GM23248 (cell line): Measurements from ENCODE around the gene NFE2L3. TPM values are rescaled to one million over a fixed set of nuclear protein-coding genes. Genes with fewer than 3 reads are reported as not detected.

ENCODE experiments used
- DNase-seq: peaks from one replicate; pipeline ENCODE4 v3.0.0-alpha.2; 2015
- H2AFZ ChIP-seq: fragments of 200-600 bp; sonication (generic); 2 replicates; pipeline ENCODE4 v1.6.1; 2016; ENCODE audit warnings: antibody characterized with exemption
- H3F3A ChIP-seq: fragments of 200-600 bp; sonication (generic); 2 replicates; pipeline ENCODE4 v1.6.1; 2016; ENCODE audit warnings: mild to moderate bottlenecking, antibody characterized with exemption, mixed run types; ENCODE audit not compliant: insufficient read depth
- H3K27ac ChIP-seq: fragments of 200-600 bp; sonication (generic); 2 replicates; pipeline ENCODE4 v1.5.1; 2016; ENCODE audit warnings: mild to moderate bottlenecking
- H3K27me3 ChIP-seq: fragments of 200-600 bp; sonication (generic); replicated peaks from 2 replicates; pipeline ENCODE4 v1.6.1; 2016; ENCODE audit warnings: mild to moderate bottlenecking; ENCODE audit not compliant: insufficient read depth
- H3K36me3 ChIP-seq: fragments of 200-600 bp; sonication (generic); 2 replicates; pipeline ENCODE4 v1.6.1; 2016; ENCODE audit warnings: low read depth, mild to moderate bottlenecking
- H3K4me1 ChIP-seq: fragments of 200-600 bp; sonication (generic); 2 replicates; pipeline ENCODE4 v1.6.1; 2016; ENCODE audit warnings: mild to moderate bottlenecking; ENCODE audit not compliant: insufficient read depth
- H3K4me2 ChIP-seq: fragments of 200-600 bp; sonication (generic); one replicate; pipeline ENCODE4 v1.6.1; 2016; ENCODE audit warnings: mild to moderate bottlenecking; ENCODE audit not compliant: unreplicated experiment
- H3K4me3 ChIP-seq: fragments of 200-600 bp; sonication (generic); 2 replicates; pipeline ENCODE4 v1.5.1; 2016; ENCODE audit warnings: mild to moderate bottlenecking
- H3K79me2 ChIP-seq: fragments of 200-600 bp; sonication (generic); 2 replicates; pipeline ENCODE4 v1.6.1; 2016; ENCODE audit warnings: mild to moderate bottlenecking; ENCODE audit not compliant: insufficient read depth
- H3K9ac ChIP-seq: fragments of 200-600 bp; sonication (generic); 2 replicates; pipeline ENCODE4 v1.6.1; 2016; ENCODE audit warnings: mild to moderate bottlenecking
- H3K9me2 ChIP-seq: fragments of 200-600 bp; sonication (generic); 2 replicates; pipeline ENCODE4 v1.6.1; 2016; ENCODE audit warnings: mixed run types, mild to moderate bottlenecking, moderate library complexity; ENCODE audit not compliant: insufficient read depth
- H3K9me3 ChIP-seq: fragments of 200-600 bp; sonication (generic); one replicate; pipeline ENCODE4 v1.6.1; 2017; ENCODE audit warnings: low read depth
- H4K20me1 ChIP-seq: fragments of 200-600 bp; sonication (generic); 2 replicates; pipeline ENCODE4 v1.6.0; 2016; ENCODE audit not compliant: insufficient read depth
- EZH2 ChIP-seq: fragments of 200-600 bp; sonication (generic); IDR thresholded peaks from 2 replicates; pipeline ENCODE4 v1.6.1; 2018; ENCODE audit warnings: antibody characterized with exemption, mild to moderate bottlenecking; ENCODE audit not compliant: insufficient read depth, poor library complexity, severe bottlenecking
- EZH2phosphoT487 ChIP-seq: fragments of 200-600 bp; sonication (generic); IDR thresholded peaks from 2 replicates; pipeline ENCODE4 v1.6.1; 2018; ENCODE audit warnings: antibody characterized with exemption, moderate library complexity, mild to moderate bottlenecking, low read depth; ENCODE audit not compliant: insufficient read depth
- WGBS, 2 experiments: methylation state at CpG; one replicate each; pipeline ENCODE4 v1.1.6; 2015 to 2017; ENCODE audit warnings: low lambda C conversion rate in 2 of 2, low coverage in 1 of 2; ENCODE audit errors: missing lambda C conversion rate in 2 of 2; 5-methylcytosine and 5-hydroxymethylcytosine counted together
- in situ Hi-C: fragments of 300-500 bp; cut with MboI; formaldehyde crosslinking; loops from 2 replicates; pipeline ENCODE4 v1.15.0; 2020
- polyA plus RNA-seq: library from polyadenylated mRNA; unstranded; fragments of >200 nt; fragmentation: Nextera tagmentation; extraction: Ambion mirVana; gene quantifications from 2 replicates; pipeline ENCODE4 v1.2.1, GENCODE V29; 2016
- total RNA-seq: library from RNA; depleted of rRNA; stranded (reverse); fragments of >200 nt; shearing (Covaris generic); gene quantifications from 2 replicates; pipeline ENCODE4 v1.2.3, GENCODE V29; 2014

Gene NFE2L3
- total and polyA plus RNA-seq, 2 experiments from 2014 or later = 0.70 to 1.4 TPM

- Histone ChIP-seq H2AFZ (no peak overlapping the region), H3F3A (peaks cover 98% of the 10 kb centered on the region), H3K4me2 (no peak overlapping the region), H3K27ac (peak overlapping the region; percentile 14; the same call in 1 of the 2 replicates), H3K4me1 (0 out of 2 replicates have a peak, but pooled peaks cover 5% of the 10 kb centered on the region), H3K4me3 (no peak overlapping the region), H4K20me1 (peaks cover 12% of the 10 kb centered on the region; the same call in 1 of the 2 replicates), H3K9ac (no peak overlapping the region), H3K9me2 (no peaks in the 10 kb centered on the region), H3K36me3 (peaks cover 59% of the 10 kb centered on the region), H3K27me3 (no peaks in the 10 kb centered on the region), H3K9me3 (no peaks in the 10 kb centered on the region), H3K79me2 (peaks cover 35% of the 10 kb centered on the region)
- 69 to 73% methylated on average over 11 of the region's 11 CpGs for WGBS, 2 experiments
- TF ChIP-seq EZH2 (no peak), EZH2phosphoT487 (no peak)
- in situ Hi-C loops = no loop called here
- no peak for DNase-seq
Observed at GRCh38 chr7:26187380-26188205, 35.6 kb downstream of the NFE2L3 start.

GRCh38 chr7:26188206-26188956 lies 36.4 kb downstream of the NFE2L3 start:
- 0 out of 2 replicates have a peak, but pooled peaks cover 5% of the 10 kb centered on the region for H3K4me1 ChIP-seq
- no peaks in the 10 kb centered on the region for H3K27me3 ChIP-seq
- no peak overlapping the region for H3K9ac ChIP-seq
- H3F3A ChIP-seq = peaks cover 98% of the 10 kb centered on the region
- H2AFZ ChIP-seq = no peak overlapping the region
- no peak overlapping the region for H3K27ac ChIP-seq
- H3K79me2 ChIP-seq = peaks cover 43% of the 10 kb centered on the region
- H3K9me3 ChIP-seq = no peaks in the 10 kb centered on the region
- TF ChIP-seq EZH2phosphoT487 (no peak), EZH2 (no peak)
- in situ Hi-C loops = no loop called here
- H3K4me2 ChIP-seq = no peak overlapping the region
- no peak overlapping the region for H3K4me3 ChIP-seq
- H3K9me2 ChIP-seq = no peaks in the 10 kb centered on the region
- H3K36me3 ChIP-seq = peaks cover 67% of the 10 kb centered on the region
- no peak for DNase-seq
- 83 to 89% methylated on average over 9 of the region's 9 CpGs for WGBS, 2 experiments
- peaks cover 17% of the 10 kb centered on the region; the same call in 1 of the 2 replicates for H4K20me1 ChIP-seq

- Histone ChIP-seq H2AFZ (no peak overlapping the region), H3F3A (peaks cover 98% of the 10 kb centered on the region), H3K79me2 (peaks cover 49% of the 10 kb centered on the region), H3K4me1 (0 out of 2 replicates have a peak, but pooled peaks cover 5% of the 10 kb centered on the region), H3K9me2 (no peaks in the 10 kb centered on the region), H3K4me3 (no peak overlapping the region), H3K36me3 (peaks cover 73% of the 10 kb centered on the region), H3K9me3 (no peaks in the 10 kb centered on the region), H3K27ac (no peak overlapping the region), H3K9ac (no peak overlapping the region), H3K27me3 (no peaks in the 10 kb centered on the region), H3K4me2 (no peak overlapping the region), H4K20me1 (peaks cover 22% of the 10 kb centered on the region; the same call in 1 of the 2 replicates)
- in situ Hi-C loops = no loop called here
- 89 to 96% methylated on average over 3 of the region's 3 CpGs for WGBS, 2 experiments
- DNase-seq = no peak
- TF ChIP-seq EZH2phosphoT487 = no peak
- no peak for TF ChIP-seq EZH2
Observed at GRCh38 chr7:26188957-26189541, 37.1 kb downstream of the NFE2L3 start.

GRCh38 chr7:26189697-26190096 lies 37.7 kb downstream of the NFE2L3 start:
- Histone ChIP-seq H3K79me2 (peaks cover 56% of the 10 kb centered on the region), H3K4me3 (no peak overlapping the region), H3F3A (peaks cover 98% of the 10 kb centered on the region), H3K4me1 (0 out of 2 replicates have a peak, but pooled peaks cover 5% of the 10 kb centered on the region), H3K9me3 (no peaks in the 10 kb centered on the region), H3K27me3 (no peaks in the 10 kb centered on the region), H3K4me2 (no peak overlapping the region), H3K9ac (no peak overlapping the region), H4K20me1 (peaks cover 20% of the 10 kb centered on the region; the same call in 1 of the 2 replicates), H3K36me3 (peaks cover 80% of the 10 kb centered on the region), H3K27ac (no peak overlapping the region), H2AFZ (no peak overlapping the region), H3K9me2 (no peaks in the 10 kb centered on the region)
- TF ChIP-seq EZH2phosphoT487 (no peak), EZH2 (no peak)
- WGBS, 2 experiments = 82 to 83% methylated on average over 3 of the region's 3 CpGs
- in situ Hi-C loops = loop anchor here (10.0 kb wide), 1 partner anchor 975 kb away; the partner anchor contains the start of gene HOXA9
- DNase-seq = no peak
